Fibroblast of villous mesenchyme (primary cell): ENCODE results near the gene CD79A. TPM values are rescaled to one million over a fixed set of nuclear protein-coding genes. Genes with fewer than 3 reads are reported as not detected.

Experiments
- DNase-seq: peaks from one replicate; pipeline ENCODE4 v3.0.0-alpha.2; 2010; ENCODE audit warnings: low read depth
- H3K4me3 ChIP-seq: 2 replicates; pipeline ENCODE4 v1.5.1; 2011; ENCODE audit warnings: low read depth, mild to moderate bottlenecking, low read length
- CTCF ChIP-seq: IDR thresholded peaks from 2 replicates; pipeline ENCODE4 v1.5.1; 2012; ENCODE audit warnings: low read depth, mild to moderate bottlenecking, low read length; ENCODE audit not compliant: insufficient read depth
- total RNA-seq: library from RNA; depleted of rRNA; stranded (reverse); fragments of >200 nt; gene quantifications from 2 replicates; pipeline ENCODE4 v1.2.3, GENCODE V29; 2012

CD79A gene
- total RNA-seq, 1 donor, result not detected

GRCh38 chr19:41862445-41862986 is 14.6 kb upstream of the CD79A start:
- no peak for TF ChIP-seq CTCF
- H3K4me3 ChIP-seq, result peak overlapping the region; percentile 99
- DNase-seq, result no peak

GRCh38 chr19:41863209-41863931 is 13.7 kb upstream of the CD79A start:
- DNase-seq, result no peak
- H3K4me3 ChIP-seq, result no peak overlapping the region
- no peak for TF ChIP-seq CTCF

- no peak for DNase-seq
- no peak for TF ChIP-seq CTCF
- H3K4me3 ChIP-seq, result no peak overlapping the region
These were observed 12.7 kb upstream of the CD79A start for GRCh38 chr19:41864374-41864773.

GRCh38 chr19:41866284-41866683 is 10.8 kb upstream of the CD79A start:
- DNase-seq, result no peak
- no peak overlapping the region for H3K4me3 ChIP-seq
- no peak for TF ChIP-seq CTCF

- TF ChIP-seq CTCF, result no peak
- DNase-seq, result no peak
- H3K4me3 ChIP-seq, result no peak overlapping the region
These were observed 8.7 kb upstream of the CD79A start for GRCh38 chr19:41868120-41868988.

- no peak for TF ChIP-seq CTCF
- no peak overlapping the region for H3K4me3 ChIP-seq
- no peak for DNase-seq
These were observed 8.1 kb upstream of the CD79A start for GRCh38 chr19:41868989-41869300.
